IMR-90 (cell line): ENCODE results near the gene NABP1.

Source experiments
- CEBPB ChIP-seq: IDR thresholded peaks from 2 replicates; pipeline ENCODE4 v1.6.1; 2012; ENCODE audit warnings: low read depth, low read length, improper control_type of control experiment
- FOS ChIP-seq: fragments of 150-350 bp; IDR thresholded peaks from 2 replicates; pipeline ENCODE4 v1.6.1; 2016; ENCODE audit warnings: low read depth, low read length
- MAFK ChIP-seq: IDR thresholded peaks from 2 replicates; pipeline ENCODE4 v1.6.1; 2012; ENCODE audit warnings: low read depth, low read length, improper control_type of control experiment
- MAZ ChIP-seq: IDR thresholded peaks from 2 replicates; pipeline ENCODE4 v1.6.1; 2012; ENCODE audit warnings: low read depth, mild to moderate bottlenecking, low read length, improper control_type of control experiment, moderate library complexity, borderline replicate concordance
- NFE2L2 ChIP-seq: fragments of 150-350 bp; IDR thresholded peaks from 2 replicates; pipeline ENCODE4 v1.6.1; 2016; ENCODE audit warnings: low read depth, mild to moderate bottlenecking, low read length
- POLR2A ChIP-seq: IDR thresholded peaks from 2 replicates; pipeline ENCODE4 v1.6.1; 2012; ENCODE audit warnings: mild to moderate bottlenecking, low read depth, low read length
- RAD21 ChIP-seq: IDR thresholded peaks from 2 replicates; pipeline ENCODE4 v1.6.1; 2012; ENCODE audit warnings: low read length, improper control_type of control experiment
- RFX5 ChIP-seq: IDR thresholded peaks from 2 replicates; pipeline ENCODE4 v1.8.0; 2012; ENCODE audit warnings: low read depth, mild to moderate bottlenecking, low read length, moderate library complexity
- SMC3 ChIP-seq: fragments of 150-350 bp; IDR thresholded peaks from 2 replicates; pipeline ENCODE4 v1.6.1; 2016; ENCODE audit warnings: low read depth, mild to moderate bottlenecking, antibody characterized with exemption, low read length, moderate library complexity
- TF ChIP-seq, protein P1 (sequence below): conservative IDR thresholded peaks from 2 replicates; pipeline ENCODE4 v1.5.1; 2012; ENCODE audit warnings: mild to moderate bottlenecking, low read depth, low read length, improper control_type of control experiment
- TF ChIP-seq, protein P2 (sequence below): fragments of 150-350 bp; IDR thresholded peaks from 2 replicates; pipeline ENCODE4 v1.6.1; 2017; ENCODE audit warnings: mild to moderate bottlenecking, antibody characterized with exemption, low read length, low read depth
- TF ChIP-seq, protein P3 (sequence below): fragments of 150-350 bp; IDR thresholded peaks from 2 replicates; pipeline ENCODE4 v1.6.1; 2016; ENCODE audit warnings: low read depth, mild to moderate bottlenecking, low read length, moderate library complexity, borderline replicate concordance

DNA sequence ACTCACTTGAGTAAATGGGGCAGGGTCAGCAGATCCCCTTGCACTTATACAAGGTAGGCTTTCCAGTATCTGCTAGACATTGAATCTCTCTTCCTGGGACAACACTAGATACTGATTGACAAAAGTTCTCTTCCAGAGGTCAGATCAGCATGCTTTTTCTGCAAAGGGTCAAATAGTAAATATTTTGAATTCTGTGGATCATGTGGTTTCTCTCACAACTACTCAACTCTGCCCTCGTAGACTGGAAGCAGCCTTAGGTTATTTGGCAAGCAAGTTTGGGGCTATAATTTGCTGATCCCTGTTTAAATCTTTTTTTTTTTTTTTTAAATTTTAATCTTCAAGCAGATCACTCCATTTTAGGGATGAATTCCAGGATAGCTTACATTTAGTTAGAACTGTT lies 17.4 kb upstream of the NABP1 start:
- TF ChIP-seq, protein P1, sequence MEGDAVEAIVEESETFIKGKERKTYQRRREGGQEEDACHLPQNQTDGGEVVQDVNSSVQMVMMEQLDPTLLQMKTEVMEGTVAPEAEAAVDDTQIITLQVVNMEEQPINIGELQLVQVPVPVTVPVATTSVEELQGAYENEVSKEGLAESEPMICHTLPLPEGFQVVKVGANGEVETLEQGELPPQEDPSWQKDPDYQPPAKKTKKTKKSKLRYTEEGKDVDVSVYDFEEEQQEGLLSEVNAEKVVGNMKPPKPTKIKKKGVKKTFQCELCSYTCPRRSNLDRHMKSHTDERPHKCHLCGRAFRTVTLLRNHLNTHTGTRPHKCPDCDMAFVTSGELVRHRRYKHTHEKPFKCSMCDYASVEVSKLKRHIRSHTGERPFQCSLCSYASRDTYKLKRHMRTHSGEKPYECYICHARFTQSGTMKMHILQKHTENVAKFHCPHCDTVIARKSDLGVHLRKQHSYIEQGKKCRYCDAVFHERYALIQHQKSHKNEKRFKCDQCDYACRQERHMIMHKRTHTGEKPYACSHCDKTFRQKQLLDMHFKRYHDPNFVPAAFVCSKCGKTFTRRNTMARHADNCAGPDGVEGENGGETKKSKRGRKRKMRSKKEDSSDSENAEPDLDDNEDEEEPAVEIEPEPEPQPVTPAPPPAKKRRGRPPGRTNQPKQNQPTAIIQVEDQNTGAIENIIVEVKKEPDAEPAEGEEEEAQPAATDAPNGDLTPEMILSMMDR = no peak
- TF ChIP-seq FOS (no peak), POLR2A (no peak), RFX5 (no peak), MAFK (no peak), NFE2L2 (no peak), RAD21 (no peak), SMC3 (no peak), MAZ (no peak), CEBPB (no peak)
- TF ChIP-seq, protein P2, sequence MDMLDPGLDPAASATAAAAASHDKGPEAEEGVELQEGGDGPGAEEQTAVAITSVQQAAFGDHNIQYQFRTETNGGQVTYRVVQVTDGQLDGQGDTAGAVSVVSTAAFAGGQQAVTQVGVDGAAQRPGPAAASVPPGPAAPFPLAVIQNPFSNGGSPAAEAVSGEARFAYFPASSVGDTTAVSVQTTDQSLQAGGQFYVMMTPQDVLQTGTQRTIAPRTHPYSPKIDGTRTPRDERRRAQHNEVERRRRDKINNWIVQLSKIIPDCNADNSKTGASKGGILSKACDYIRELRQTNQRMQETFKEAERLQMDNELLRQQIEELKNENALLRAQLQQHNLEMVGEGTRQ = no peak
- TF ChIP-seq, protein P3, sequence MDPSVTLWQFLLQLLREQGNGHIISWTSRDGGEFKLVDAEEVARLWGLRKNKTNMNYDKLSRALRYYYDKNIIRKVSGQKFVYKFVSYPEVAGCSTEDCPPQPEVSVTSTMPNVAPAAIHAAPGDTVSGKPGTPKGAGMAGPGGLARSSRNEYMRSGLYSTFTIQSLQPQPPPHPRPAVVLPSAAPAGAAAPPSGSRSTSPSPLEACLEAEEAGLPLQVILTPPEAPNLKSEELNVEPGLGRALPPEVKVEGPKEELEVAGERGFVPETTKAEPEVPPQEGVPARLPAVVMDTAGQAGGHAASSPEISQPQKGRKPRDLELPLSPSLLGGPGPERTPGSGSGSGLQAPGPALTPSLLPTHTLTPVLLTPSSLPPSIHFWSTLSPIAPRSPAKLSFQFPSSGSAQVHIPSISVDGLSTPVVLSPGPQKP = no peak
